IMR-90 (cell line): ENCODE measurements around the gene TMTC2. TPM values are rescaled to one million over a fixed set of nuclear protein-coding genes. Genes with fewer than 3 reads are reported as not detected.

Experiments used
- ATAC-seq: fragments of 200-7000 bp; cut with Tn5 transposase; 2 replicates; pipeline ENCODE4 v1.9.1; 2020; ENCODE audit warnings: low read depth, mild to moderate bottlenecking, moderate library complexity
- BruUV-seq: library from RNA; stranded (reverse); fragments of 400-500 nt; replicated peaks from 2 replicates; lab custom pipeline; 2021; lab: Mats Ljungman, UMichigan
- CTCF ChIA-PET: fragments of 300-600 bp; formaldehyde crosslinking; extraction: SDS; loops from one replicate; lab custom pipeline; 2021; ENCODE audit warnings: antibody characterized with exemption; lab: Yijun Ruan, JAX
- POLR2A ChIA-PET: fragments of 300-600 bp; sonication (Branson Sonifier 250); formaldehyde crosslinking; loops from one replicate; lab custom pipeline; 2022; ENCODE audit warnings: antibody characterized with exemption; ENCODE audit not compliant: unreplicated experiment; lab: Charles Lee
- DNase-seq: peaks from one replicate; pipeline ENCODE4 v3.0.0; 2013
- H2AFZ ChIP-seq: replicated peaks from 2 replicates; pipeline ENCODE3; 2013; ENCODE audit warnings: low read length, mild to moderate bottlenecking; ENCODE audit not compliant: poor library complexity
- H2AK5ac ChIP-seq: 2 replicates; pipeline ENCODE4 v1.6.1; 2013; ENCODE audit warnings: low read depth, low read length, inconsistent platforms
- H2AK9ac ChIP-seq: replicated peaks from 2 replicates; pipeline ENCODE3; 2013; ENCODE audit warnings: mild to moderate bottlenecking, low read depth, low read length, moderate library complexity; ENCODE audit not compliant: poor library complexity
- H2BK120ac ChIP-seq: 2 replicates; pipeline ENCODE4 v1.6.1; 2013; ENCODE audit warnings: low read depth, low read length, inconsistent platforms
- H2BK15ac ChIP-seq: 3 replicates; pipeline ENCODE4 v1.6.1; 2013; ENCODE audit warnings: low read depth, low read length, inconsistent platforms
- H2BK20ac ChIP-seq: 2 replicates; pipeline ENCODE4 v1.6.1; 2013; ENCODE audit warnings: low read depth, mild to moderate bottlenecking, inconsistent platforms, low read length, moderate library complexity
- H2BK5ac ChIP-seq: 2 replicates; pipeline ENCODE4 v1.6.1; 2013; ENCODE audit warnings: mild to moderate bottlenecking, low read depth, low read length, inconsistent platforms; ENCODE audit not compliant: poor library complexity, severe bottlenecking
- H3K14ac ChIP-seq: replicated peaks from 2 replicates; pipeline ENCODE4 v1.6.1; 2013; ENCODE audit warnings: low read depth, low read length, inconsistent platforms
- H3K18ac ChIP-seq: 2 replicates; pipeline ENCODE4 v1.6.1; 2013; ENCODE audit warnings: low read depth, low read length, control low read depth
- H3K23ac ChIP-seq: 2 replicates; pipeline ENCODE4 v1.6.1; 2013; ENCODE audit warnings: low read depth, low read length, inconsistent platforms
- H3K27ac ChIP-seq: 2 replicates; pipeline ENCODE4 v1.5.1; 2013; ENCODE audit warnings: mild to moderate bottlenecking, control low read depth, low read length; ENCODE audit not compliant: insufficient read depth
- H3K27me3 ChIP-seq: 2 replicates; pipeline ENCODE4 v1.6.1; 2013; ENCODE audit warnings: low read length; ENCODE audit not compliant: control insufficient read depth, insufficient read depth
- H3K36me3 ChIP-seq: 2 replicates; pipeline ENCODE4 v1.6.1; 2013; ENCODE audit warnings: low read length, mixed read lengths; ENCODE audit not compliant: control insufficient read depth, insufficient read depth
- H3K4ac ChIP-seq: 2 replicates; pipeline ENCODE4 v1.6.1; 2013; ENCODE audit warnings: low read depth, low read length, inconsistent platforms
- H3K4me1 ChIP-seq: 2 replicates; pipeline ENCODE4 v1.6.1; 2013; ENCODE audit warnings: low read length, mixed read lengths; ENCODE audit not compliant: control insufficient read depth, insufficient read depth
- H3K4me2 ChIP-seq: 2 replicates; pipeline ENCODE4 v1.6.1; 2013; ENCODE audit warnings: low read depth, mild to moderate bottlenecking, control low read depth, low read length, moderate library complexity
- H3K4me3 ChIP-seq: 2 replicates; pipeline ENCODE4 v1.5.1; 2013; ENCODE audit warnings: low read depth, mild to moderate bottlenecking, control low read depth, low read length, moderate library complexity; ENCODE audit not compliant: insufficient read depth
- H3K56ac ChIP-seq: 2 replicates; pipeline ENCODE4 v1.6.1; 2013; ENCODE audit warnings: low read length, inconsistent platforms; ENCODE audit not compliant: insufficient read depth; ENCODE audit errors: extremely low read depth
- H3K79me1 ChIP-seq, 2 experiments: 2 replicates each; pipeline ENCODE4 v1.6.1; 2013; ENCODE audit warnings: low read length in 2 of 2, inconsistent platforms in 1 of 2, low read depth in 1 of 2
- H3K9ac ChIP-seq: 2 replicates; pipeline ENCODE4 v1.6.1; 2013; ENCODE audit warnings: low read depth, low read length, control low read depth
- H3K9me1 ChIP-seq: 2 replicates; pipeline ENCODE4 v1.6.1; 2013; ENCODE audit warnings: low read length, inconsistent platforms; ENCODE audit not compliant: insufficient read depth
- H3K9me3 ChIP-seq: 2 replicates; pipeline ENCODE4 v1.6.1; 2013; ENCODE audit warnings: low read length; ENCODE audit not compliant: control insufficient read depth, insufficient read depth
- H4K20me1 ChIP-seq: 2 replicates; pipeline ENCODE4 v1.6.1; 2013; ENCODE audit warnings: low read length, inconsistent platforms; ENCODE audit not compliant: insufficient read depth
- H4K5ac ChIP-seq: 2 replicates; pipeline ENCODE4 v1.6.1; 2013; ENCODE audit warnings: mild to moderate bottlenecking, low read depth, low read length, control low read depth
- H4K8ac ChIP-seq, 2 experiments: 2 replicates each; pipeline ENCODE4 v1.6.1; 2013; ENCODE audit warnings: low read depth in 2 of 2, low read length in 2 of 2, control low read depth in 1 of 2, inconsistent platforms in 1 of 2
- H4K91ac ChIP-seq: 2 replicates; pipeline ENCODE4 v1.6.1; 2013; ENCODE audit warnings: low read depth, low read length, inconsistent platforms; ENCODE audit not compliant: insufficient read depth
- CTCF ChIP-seq: conservative IDR thresholded peaks from 2 replicates; pipeline ENCODE4 v1.5.1; 2012; ENCODE audit warnings: mild to moderate bottlenecking, low read depth, low read length, improper control_type of control experiment
- RFX5 ChIP-seq: IDR thresholded peaks from 2 replicates; pipeline ENCODE4 v1.8.0; 2012; ENCODE audit warnings: low read depth, mild to moderate bottlenecking, low read length, moderate library complexity
- WGBS, 2 experiments: methylation state at CpG; one replicate each; pipeline versions ENCODE4 v1.1.5 to v1.1.7; 2013; ENCODE audit warnings: missing lambda C conversion rate in 2 of 2; ENCODE audit not compliant: insufficient read length in 1 of 2; ENCODE audit errors: extremely low coverage in 2 of 2; 5-methylcytosine and 5-hydroxymethylcytosine counted together
- dilution Hi-C: fragments of 300-500 bp; cut with HindIII; formaldehyde crosslinking; loops from one replicate; pipeline ENCODE4 v1.14.3; 2018; ENCODE audit warnings: low sequenced_read_pairs; ENCODE audit not compliant: unreplicated experiment
- in situ Hi-C: fragments of 300-500 bp; cut with MboI; formaldehyde crosslinking; loops from 3 replicates; pipeline ENCODE4 v1.14.3; 2019; ENCODE audit warnings: low sequenced_read_pairs, inconsistent platforms, mixed read lengths
- intact Hi-C: fragments of 100-400 bp; cut with micrococcal nuclease; formaldehyde crosslinking; loops from 2 replicates; pipeline ENCODE4 v1.10.0; 2022
- polyA plus RNA-seq, 3 experiments: library from polyadenylated mRNA; depleted of rRNA; stranded (reverse); fragments of >200 nt; gene quantifications; 2 replicates each; pipeline ENCODE4 v1.2.3, GENCODE V29; 2012; ENCODE audit warnings: low replicate concordance in 1 of 3
- total RNA-seq: library from RNA; depleted of rRNA; stranded (reverse); fragments of >200 nt; gene quantifications from 2 replicates; pipeline ENCODE4 v1.2.3, GENCODE V29; 2012

The TMTC2 gene
- total and polyA plus RNA-seq, 2 of the 4 experiments (the other 2 are of a cell fraction): 0.56 to 1.4 TPM

- no peak overlapping the region for H2AFZ ChIP-seq
- no peaks in the 10 kb centered on the region for H3K9me3 ChIP-seq
- H2BK15ac ChIP-seq: no peak overlapping the region
- H2BK5ac ChIP-seq: no peak overlapping the region
- ATAC-seq: no peak
- H4K5ac ChIP-seq: no peak overlapping the region
- H3K36me3 ChIP-seq: no peaks in the 10 kb centered on the region
- no peak overlapping the region for H3K27ac ChIP-seq
- H3K27me3 ChIP-seq: no peaks in the 10 kb centered on the region
- H3K4me2 ChIP-seq: no peak overlapping the region
- no CpG with 5 or more reads among the region's 5 CpGs for WGBS, 2 experiments
- dilution Hi-C loops: no loop called here
- H3K9me1 ChIP-seq: no peaks in the 10 kb centered on the region
- H3K14ac ChIP-seq: no peak overlapping the region
- H2BK20ac ChIP-seq: no peak overlapping the region
- H3K79me1 ChIP-seq: no peaks in the 10 kb centered on the region
- no peak overlapping the region for H3K18ac ChIP-seq
- CTCF ChIA-PET: no interaction called here
- no peak overlapping the region for H4K8ac ChIP-seq
- peak; percentile 4 for DNase-seq
- BruUV-seq: no TSS peak
- H4K20me1 ChIP-seq: no peaks in the 10 kb centered on the region
- H2AK9ac ChIP-seq: no peak overlapping the region
- in situ Hi-C loops: no loop called here
- H2BK120ac ChIP-seq: no peak overlapping the region
- H4K91ac ChIP-seq: no peak overlapping the region
- intact Hi-C loops: no loop called here
- H2AK5ac ChIP-seq: no peak overlapping the region
- POLR2A ChIA-PET: no interaction called here
- H3K4ac ChIP-seq: no peak overlapping the region
- no peak overlapping the region for H3K4me3 ChIP-seq
- no peak overlapping the region for H3K9ac ChIP-seq
- no peak overlapping the region for H3K56ac ChIP-seq
- H3K4me1 ChIP-seq: no peaks in the 10 kb centered on the region
- H3K23ac ChIP-seq: no peak overlapping the region
- TF ChIP-seq RFX5 (no peak), CTCF (no peak)
Measured at GRCh38 chr12:82880442-82880901, 193.8 kb downstream of the TMTC2 start.
